ENCODE measurements around the gene SARDH. TPM values are rescaled to one million over a fixed set of nuclear protein-coding genes. Genes with fewer than 3 reads are reported as not detected.

The SARDH gene
- total and polyA plus RNA-seq, 9 donors: 4.9 to 7.1 (median 5.7) TPM

DNA sequence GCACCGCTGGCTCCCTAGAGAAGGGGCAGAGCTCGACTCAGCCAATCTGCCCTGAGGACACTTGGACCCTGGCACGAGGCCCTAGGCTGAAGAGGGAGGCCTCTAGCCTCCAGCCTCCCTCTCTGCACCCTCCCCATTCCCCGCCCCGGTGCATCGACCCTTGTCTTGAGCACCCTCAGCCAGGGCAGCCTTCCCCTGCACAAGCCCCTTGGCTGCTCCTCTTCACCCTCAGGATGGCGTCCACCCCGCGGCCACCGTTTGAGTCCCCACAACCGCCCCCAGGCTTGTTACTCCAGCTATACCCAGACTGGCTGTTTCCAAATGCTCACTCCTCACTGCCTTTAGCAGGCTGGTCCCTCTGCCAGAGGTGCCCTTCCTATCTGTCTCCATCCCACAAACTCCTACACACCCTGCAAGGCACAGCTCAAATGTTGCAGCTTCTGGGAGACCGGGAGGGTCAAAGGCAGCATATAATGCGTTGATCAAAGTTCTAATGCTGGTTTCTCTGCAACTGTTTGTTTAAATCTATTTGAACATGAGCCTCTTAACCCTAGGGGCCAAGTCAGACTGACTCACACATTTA lies 122.5 kb downstream of the SARDH start:
- Histone ChIP-seq H3K27me3 (ENCODE audit: control insufficient read depth, insufficient read depth, low read length) (peaks cover 74% of the 10 kb centered on the region), H3K36me3 (ENCODE audit: control insufficient read depth, insufficient read depth, low read length) (no peaks in the 10 kb centered on the region), H3K4me1 (ENCODE audit: control insufficient read depth, insufficient read depth, low read length) (no peaks in the 10 kb centered on the region), H3K9me3 (replicated peaks; ENCODE audit: control insufficient read depth, low read depth, low read length) (no peaks in the 10 kb centered on the region), H3K27ac (ENCODE audit: low read length) (no peak overlapping the region), H3K4me3 (ENCODE audit: low read length) (no peak overlapping the region)
- DNase-seq: no peak
- 69% methylated on average over 12 of the region's 13 CpGs for WGBS (ENCODE audit: insufficient coverage)

- DNase-seq: no peak
- Histone ChIP-seq H3K27ac (ENCODE audit: low read length) (no peak overlapping the region), H3K9me3 (replicated peaks; ENCODE audit: control insufficient read depth, low read depth, low read length) (no peaks in the 10 kb centered on the region), H3K27me3 (ENCODE audit: control insufficient read depth, insufficient read depth, low read length) (peaks cover 76% of the 10 kb centered on the region), H3K4me1 (ENCODE audit: control insufficient read depth, insufficient read depth, low read length) (no peaks in the 10 kb centered on the region), H3K36me3 (ENCODE audit: control insufficient read depth, insufficient read depth, low read length) (no peaks in the 10 kb centered on the region), H3K4me3 (ENCODE audit: low read length) (no peak overlapping the region)
- WGBS (ENCODE audit: insufficient coverage): 34% methylated on average over 9 of the region's 16 CpGs
These were observed 123.0 kb downstream of the SARDH start for GRCh38 chr9:133615186-133615585.

- no peak for DNase-seq
- 52% methylated on average over 2 of the region's 5 CpGs for WGBS (ENCODE audit: insufficient coverage)
- H3K27me3 ChIP-seq (ENCODE audit: control insufficient read depth, insufficient read depth, low read length): peaks cover 78% of the 10 kb centered on the region
These were observed 123.5 kb downstream of the SARDH start for GRCh38 chr9:133614678-133615077.

GRCh38 chr9:133614056-133614455 lies 124.1 kb downstream of the SARDH start:
- 59% methylated on average over 6 of the region's 10 CpGs for WGBS (ENCODE audit: insufficient coverage)
- Histone ChIP-seq H3K9me3 (replicated peaks; ENCODE audit: control insufficient read depth, low read depth, low read length) (no peaks in the 10 kb centered on the region), H3K36me3 (ENCODE audit: control insufficient read depth, insufficient read depth, low read length) (no peaks in the 10 kb centered on the region), H3K4me3 (ENCODE audit: low read length) (no peak overlapping the region), H3K4me1 (ENCODE audit: control insufficient read depth, insufficient read depth, low read length) (peaks cover 3% of the 10 kb centered on the region), H3K27ac (ENCODE audit: low read length) (no peak overlapping the region), H3K27me3 (ENCODE audit: control insufficient read depth, insufficient read depth, low read length) (peaks cover 80% of the 10 kb centered on the region)
- no peak for DNase-seq

More at GRCh38 chr9:133614678-133615077, 123.5 kb downstream of the SARDH start:
- no peaks in the 10 kb centered on the region for H3K9me3 ChIP-seq (replicated peaks; ENCODE audit: control insufficient read depth, low read depth, low read length)
- H3K27ac ChIP-seq (ENCODE audit: low read length): no peak overlapping the region
- H3K36me3 ChIP-seq (ENCODE audit: control insufficient read depth, insufficient read depth, low read length): no peaks in the 10 kb centered on the region
- no peak overlapping the region for H3K4me3 ChIP-seq (ENCODE audit: low read length)
- H3K4me1 ChIP-seq (ENCODE audit: control insufficient read depth, insufficient read depth, low read length): no peaks in the 10 kb centered on the region

Other genes with a start within 250 kb of the SARDH start
- 23.0 TPM for gene MYMK, start 213.4 kb downstream of the SARDH start, total RNA-seq
- 10 to 100 TPM; 48.6 to 93.0 (median 73.3) TPM for gene MYMK, start 213.4 kb downstream of the SARDH start, polyA plus RNA-seq (ENCODE audit: insufficient read depth in 1 of 8, insufficient read length in 8 of 8, low replicate concordance in 1 of 8)
- 4.7 TPM for gene ADAMTSL2, start 203.6 kb downstream of the SARDH start, total RNA-seq
- 1 to 10 TPM; 2.3 to 5.5 (median 4.6) TPM for gene ADAMTSL2, start 203.6 kb downstream of the SARDH start, polyA plus RNA-seq (ENCODE audit: insufficient read depth in 1 of 8, insufficient read length in 8 of 8, low replicate concordance in 1 of 8)
- not detected for gene FAM163B, start 129.0 kb downstream of the SARDH start, total RNA-seq
- under 1 TPM in 3 of 8 donors, not detected in 5; 0.13 to 0.36 (median 0.18) TPM for gene FAM163B, start 129.0 kb downstream of the SARDH start, polyA plus RNA-seq (ENCODE audit: insufficient read depth in 1 of 8, insufficient read length in 8 of 8, low replicate concordance in 1 of 8)
- not detected for gene DBH, start 102.0 kb downstream of the SARDH start, total RNA-seq
- under 1 TPM; 0.48 to 0.87 (median 0.64) TPM for gene DBH, start 102.0 kb downstream of the SARDH start, polyA plus RNA-seq (ENCODE audit: insufficient read depth in 1 of 8, insufficient read length in 8 of 8, low replicate concordance in 1 of 8)